ENCODE data around the gene ABCA5. TPM values are rescaled to one million over a fixed set of nuclear protein-coding genes. Genes with fewer than 3 reads are reported as not detected.

ABCA5 gene
- total RNA-seq, 1 donor from 2014 or later: 11.4 TPM

- Mint-ChIP-seq H3K36me3 (ENCODE audit: low read depth) (peaks cover 4% of the 10 kb centered on the region), H3K4me1 (ENCODE audit: low read depth) (no peaks in the 10 kb centered on the region)
Measured at GRCh38 chr17:69275751-69276150, 51.2 kb downstream of the ABCA5 start.

GRCh38 chr17:69271023-69271422 is 55.9 kb downstream of the ABCA5 start:
- Mint-ChIP-seq H3K27ac (no peak overlapping the region), H3K36me3 (ENCODE audit: low read depth) (no peaks in the 10 kb centered on the region), H3K27me3 (ENCODE audit: low read depth) (no peaks in the 10 kb centered on the region), H3K4me1 (ENCODE audit: low read depth) (peaks cover 4% of the 10 kb centered on the region), H3K4me3 (ENCODE audit: low read depth) (no peak overlapping the region), H3K9me3 (no peaks in the 10 kb centered on the region)
- intact Hi-C loops (cut with micrococcal nuclease): no loop called here
- no peak for DNase-seq (ENCODE audit: low spot score)

More at GRCh38 chr17:69275751-69276150, 51.2 kb downstream of the ABCA5 start:
- Mint-ChIP-seq H3K9me3 (no peaks in the 10 kb centered on the region), H3K4me3 (ENCODE audit: low read depth) (no peak overlapping the region), H3K27me3 (ENCODE audit: low read depth) (no peaks in the 10 kb centered on the region), H3K27ac (no peak overlapping the region)
- intact Hi-C loops (cut with micrococcal nuclease): no loop called here
- DNase-seq (ENCODE audit: low spot score): no peak

- no peak overlapping the region for H3K27ac Mint-ChIP-seq
- no peaks in the 10 kb centered on the region for H3K36me3 Mint-ChIP-seq (ENCODE audit: low read depth)
- DNase-seq (ENCODE audit: low spot score): no peak
- H3K9me3 Mint-ChIP-seq: no peaks in the 10 kb centered on the region
- H3K4me3 Mint-ChIP-seq (ENCODE audit: low read depth): no peak overlapping the region
- H3K4me1 Mint-ChIP-seq (ENCODE audit: low read depth): peaks cover 4% of the 10 kb centered on the region
- intact Hi-C loops (cut with micrococcal nuclease): no loop called here
- no peaks in the 10 kb centered on the region for H3K27me3 Mint-ChIP-seq (ENCODE audit: low read depth)
Measured at GRCh38 chr17:69269131-69269998, 57.6 kb downstream of the ABCA5 start.

GRCh38 chr17:69268543-69269014 is 58.4 kb downstream of the ABCA5 start:
- intact Hi-C loops (cut with micrococcal nuclease): no loop called here
- H3K4me1 Mint-ChIP-seq (ENCODE audit: low read depth): peaks cover 4% of the 10 kb centered on the region
- no peak overlapping the region for H3K4me3 Mint-ChIP-seq (ENCODE audit: low read depth)
- H3K27ac Mint-ChIP-seq: no peak overlapping the region
- H3K27me3 Mint-ChIP-seq (ENCODE audit: low read depth): no peaks in the 10 kb centered on the region
- DNase-seq (ENCODE audit: low spot score): no peak
- no peaks in the 10 kb centered on the region for H3K36me3 Mint-ChIP-seq (ENCODE audit: low read depth)
- no peaks in the 10 kb centered on the region for H3K9me3 Mint-ChIP-seq

- no peaks in the 10 kb centered on the region for H3K27me3 Mint-ChIP-seq (ENCODE audit: low read depth)
- no peaks in the 10 kb centered on the region for H3K9me3 Mint-ChIP-seq
- no peak for DNase-seq (ENCODE audit: low spot score)
- intact Hi-C loops (cut with micrococcal nuclease): no loop called here
- peaks cover 4% of the 10 kb centered on the region for H3K4me1 Mint-ChIP-seq (ENCODE audit: low read depth)
- no peak overlapping the region for H3K4me3 Mint-ChIP-seq (ENCODE audit: low read depth)
- no peaks in the 10 kb centered on the region for H3K36me3 Mint-ChIP-seq (ENCODE audit: low read depth)
- H3K27ac Mint-ChIP-seq: no peak overlapping the region
Measured at GRCh38 chr17:69267219-69267618, 59.7 kb downstream of the ABCA5 start.

GRCh38 chr17:69265873-69266272 is 61.1 kb downstream of the ABCA5 start:
- Mint-ChIP-seq H3K36me3 (ENCODE audit: low read depth) (no peaks in the 10 kb centered on the region), H3K27me3 (ENCODE audit: low read depth) (no peaks in the 10 kb centered on the region), H3K4me1 (ENCODE audit: low read depth) (peaks cover 4% of the 10 kb centered on the region), H3K4me3 (ENCODE audit: low read depth) (no peak overlapping the region), H3K27ac (no peak overlapping the region), H3K9me3 (no peaks in the 10 kb centered on the region)
- no peak for DNase-seq (ENCODE audit: low spot score)
- intact Hi-C loops (cut with micrococcal nuclease): no loop called here

GRCh38 chr17:69254187-69254586 is 72.7 kb downstream of the ABCA5 start:
- Mint-ChIP-seq H3K4me3 (ENCODE audit: low read depth) (no peak overlapping the region), H3K27ac (no peak overlapping the region), H3K27me3 (ENCODE audit: low read depth) (no peaks in the 10 kb centered on the region), H3K36me3 (ENCODE audit: low read depth) (no peaks in the 10 kb centered on the region), H3K9me3 (no peaks in the 10 kb centered on the region), H3K4me1 (ENCODE audit: low read depth) (no peaks in the 10 kb centered on the region)
- intact Hi-C loops (cut with micrococcal nuclease): no loop called here
- no peak for DNase-seq (ENCODE audit: low spot score)

GRCh38 chr17:69250641-69251040 is 76.3 kb downstream of the ABCA5 start:
- H3K27ac Mint-ChIP-seq: no peak overlapping the region
- intact Hi-C loops (cut with micrococcal nuclease): no loop called here

GRCh38 chr17:69246726-69247375 is 80.1 kb downstream of the ABCA5 start:
- H3K4me3 Mint-ChIP-seq (ENCODE audit: low read depth): no peak overlapping the region
- no peaks in the 10 kb centered on the region for H3K4me1 Mint-ChIP-seq (ENCODE audit: low read depth)
- intact Hi-C loops (cut with micrococcal nuclease): loop anchor here (2.0 kb wide), 1 partner anchor 470 kb away; no protein-coding TSS in a partner anchor
- H3K27ac Mint-ChIP-seq: no peak overlapping the region
- H3K9me3 Mint-ChIP-seq: no peaks in the 10 kb centered on the region
- H3K36me3 Mint-ChIP-seq (ENCODE audit: low read depth): no peaks in the 10 kb centered on the region
- no peaks in the 10 kb centered on the region for H3K27me3 Mint-ChIP-seq (ENCODE audit: low read depth)
- DNase-seq (ENCODE audit: low spot score): no peak

More at GRCh38 chr17:69250641-69251040, 76.3 kb downstream of the ABCA5 start:
- H3K4me1 Mint-ChIP-seq (ENCODE audit: low read depth): no peaks in the 10 kb centered on the region
- H3K27me3 Mint-ChIP-seq (ENCODE audit: low read depth): no peaks in the 10 kb centered on the region
- no peak overlapping the region for H3K4me3 Mint-ChIP-seq (ENCODE audit: low read depth)
- no peak for DNase-seq (ENCODE audit: low spot score)
- H3K36me3 Mint-ChIP-seq (ENCODE audit: low read depth): no peaks in the 10 kb centered on the region
- H3K9me3 Mint-ChIP-seq: no peaks in the 10 kb centered on the region

- H3K27me3 Mint-ChIP-seq (ENCODE audit: low read depth): no peaks in the 10 kb centered on the region
- H3K9me3 Mint-ChIP-seq: no peaks in the 10 kb centered on the region
- no peaks in the 10 kb centered on the region for H3K36me3 Mint-ChIP-seq (ENCODE audit: low read depth)
- H3K4me1 Mint-ChIP-seq (ENCODE audit: low read depth): no peaks in the 10 kb centered on the region
- intact Hi-C loops (cut with micrococcal nuclease): loop anchor here (2.0 kb wide), 1 partner anchor 469 kb away; no protein-coding TSS in a partner anchor
- DNase-seq (ENCODE audit: low spot score): no peak
- no peak overlapping the region for H3K4me3 Mint-ChIP-seq (ENCODE audit: low read depth)
- H3K27ac Mint-ChIP-seq: no peak overlapping the region
Measured at GRCh38 chr17:69246202-69246601, 80.7 kb downstream of the ABCA5 start.

- H3K27ac Mint-ChIP-seq: no peak overlapping the region
- H3K27me3 Mint-ChIP-seq (ENCODE audit: low read depth): no peaks in the 10 kb centered on the region
- intact Hi-C loops (cut with micrococcal nuclease): loop anchor here (2.0 kb wide), 1 partner anchor 469 kb away; no protein-coding TSS in a partner anchor
- DNase-seq (ENCODE audit: low spot score): no peak
- no peaks in the 10 kb centered on the region for H3K36me3 Mint-ChIP-seq (ENCODE audit: low read depth)
- H3K4me1 Mint-ChIP-seq (ENCODE audit: low read depth): no peaks in the 10 kb centered on the region
- no peaks in the 10 kb centered on the region for H3K9me3 Mint-ChIP-seq
- no peak overlapping the region for H3K4me3 Mint-ChIP-seq (ENCODE audit: low read depth)
Measured at GRCh38 chr17:69245617-69246016, 81.3 kb downstream of the ABCA5 start.

GRCh38 chr17:69239611-69240600 is 87.0 kb downstream of the ABCA5 start:
- H3K9me3 Mint-ChIP-seq: no peaks in the 10 kb centered on the region
- no peak for DNase-seq (ENCODE audit: low spot score)
- no peak overlapping the region for H3K27ac Mint-ChIP-seq
- no peaks in the 10 kb centered on the region for H3K27me3 Mint-ChIP-seq (ENCODE audit: low read depth)
- H3K36me3 Mint-ChIP-seq (ENCODE audit: low read depth): no peaks in the 10 kb centered on the region
- no peak overlapping the region for H3K4me3 Mint-ChIP-seq (ENCODE audit: low read depth)
- H3K4me1 Mint-ChIP-seq (ENCODE audit: low read depth): no peaks in the 10 kb centered on the region
- intact Hi-C loops (cut with micrococcal nuclease): no loop called here

Measured in activated T-helper 2 cell treated with anti-CD3 and anti-CD28 coated beads, Interferon-gamma antibody, Interleukin-2, Interleukin-4, amounts not matched to agents 10 μg/mL and 5 μg/mL and 100 μg/mL, durations not matched to agents 14 hours and 24 hours and 36 hours (primary cell).